Umbilical cord (tissue), 2 donors: ENCODE measurements around the gene PLA2G4F. TPM values are rescaled to one million over a fixed set of nuclear protein-coding genes. Genes with fewer than 3 reads are reported as not detected.
"Not testable (repeated sequence)": the region's sequence is repeated elsewhere in the genome, so short reads cannot be mapped to it uniquely, and the experiment has no call there.

Experiments used
- DNase-seq: peaks from one replicate; pipeline ENCODE4 v3.0.0-alpha.2; 2015; ENCODE audit warnings: low spot score
- total RNA-seq: library from RNA; depleted of rRNA; stranded (reverse); fragments of >200 nt; gene quantifications from one replicate; pipeline ENCODE4 v1.2.3, GENCODE V29; 2014; ENCODE audit warnings: low replicate concordance; ENCODE audit not compliant: insufficient read depth

PLA2G4F gene
- total RNA-seq, 1 donor from 2014 or later: 3.1 TPM

- DNase-seq: no peak
Measured at GRCh38 chr15:42100021-42100800, 56.2 kb downstream of the PLA2G4F start.

GRCh38 chr15:42097018-42097417 is 59.4 kb downstream of the PLA2G4F start:
- no peak for DNase-seq

GRCh38 chr15:42094512-42094963 is 61.9 kb downstream of the PLA2G4F start, which contains the start of gene PLA2G4D:
Gene PLA2G4D (minus strand): TSS chr15:42094562. CDS start chr15:42094459, 103 bp downstream.
- no peak for DNase-seq

GRCh38 chr15:42093966-42094365 is 62.5 kb downstream of the PLA2G4F start:
- no peak for DNase-seq

- DNase-seq: peak; percentile 18
Measured at GRCh38 chr15:42092398-42093318, 63.8 kb downstream of the PLA2G4F start.

- DNase-seq: not testable (repeated sequence)
Measured at GRCh38 chr15:42091753-42092397, 64.6 kb downstream of the PLA2G4F start.

GRCh38 chr15:42090781-42091180 is 65.7 kb downstream of the PLA2G4F start:
- no peak for DNase-seq

GRCh38 chr15:42090370-42090769 is 66.1 kb downstream of the PLA2G4F start:
- DNase-seq: no peak

GRCh38 chr15:42089942-42090341 is 66.5 kb downstream of the PLA2G4F start:
- DNase-seq: no peak

Other genes starting within 250 kb of the PLA2G4F start
- gene EHD4, start 184.1 kb downstream of the PLA2G4F start, total RNA-seq: 15.4 TPM
- 0.72 TPM for gene PLA2G4E, start 135.6 kb downstream of the PLA2G4F start, total RNA-seq
- gene PLA2G4D, start 62.1 kb downstream of the PLA2G4F start, total RNA-seq: 0.48 TPM
- gene VPS39, start 51.7 kb upstream of the PLA2G4F start, total RNA-seq: 49.1 TPM
- gene GANC, start 116.6 kb upstream of the PLA2G4F start, total RNA-seq: 43.3 TPM
- gene TMEM87A, start 116.8 kb upstream of the PLA2G4F start, total RNA-seq: 57.3 TPM
- 5.5 TPM for gene CAPN3, start 202.9 kb upstream of the PLA2G4F start, total RNA-seq